ENCODE data around the gene TEKTIP1. TPM values are rescaled to one million over a fixed set of nuclear protein-coding genes. Genes with fewer than 3 reads are reported as not detected.
A peak's percentile ranks its signal among the peaks of the same experiment; 100 is the strongest.

TEKTIP1 gene
- total and polyA plus RNA-seq, 2 of the 4 experiments (the other 2 are of a cell fraction), result not detected

DNA sequence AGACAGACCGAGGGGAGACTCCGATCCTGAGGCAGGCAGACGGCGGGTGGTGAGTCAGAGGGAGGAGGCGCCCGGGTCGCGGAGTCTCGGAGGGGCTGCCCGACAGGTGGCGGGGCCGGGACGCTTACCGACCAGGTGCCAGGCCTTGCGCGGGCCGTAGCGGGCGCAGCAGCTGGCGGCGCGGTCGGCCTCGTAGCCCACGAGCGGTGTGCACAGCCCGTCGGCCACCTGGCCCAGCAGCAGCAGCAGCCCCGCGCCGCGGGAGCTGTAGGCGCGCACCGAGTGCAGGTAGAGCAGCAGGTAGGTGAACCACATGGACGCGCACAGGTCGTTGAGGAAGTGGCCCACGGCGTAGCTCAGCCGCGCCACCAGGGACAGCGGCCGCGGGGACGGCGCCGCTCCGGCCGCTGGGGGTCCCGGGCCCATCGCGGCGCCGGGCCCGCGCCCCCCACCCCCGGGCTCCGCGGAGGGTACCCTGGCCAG lies 18.0 kb downstream of the TEKTIP1 start:
- no TSS peak for BruUV-seq (replicated peaks)
- Histone ChIP-seq H3K4me3 (ENCODE audit: insufficient read depth, low read depth, low read length) (peak overlapping the region; percentile 95), H3K4me2 (ENCODE audit: low read depth, low read length) (peak overlapping the region; percentile 84), H4K91ac (ENCODE audit: insufficient read depth, low read depth, low read length) (no peak overlapping the region), H2BK5ac (ENCODE audit: low read depth, low read length, poor library complexity, severe bottlenecking) (peak overlapping the region; percentile 25), H3K79me1 (ENCODE audit: low read depth in 1 of 2, low read length in 2 of 2) (peaks cover 29 to 46% of the 10 kb centered on the region in 2 experiments), H2BK15ac (ENCODE audit: low read depth, low read length) (no peak overlapping the region), H3K9me1 (ENCODE audit: insufficient read depth, low read length) (0 out of 2 replicates have a peak, but pooled peaks cover 4% of the 10 kb centered on the region), H3K27ac (ENCODE audit: insufficient read depth, low read length) (peak overlapping the region; percentile 60; the same call in 1 of the 2 replicates), H3K27me3 (ENCODE audit: control insufficient read depth, insufficient read depth, low read length) (no peaks in the 10 kb centered on the region), H2AK5ac (ENCODE audit: low read depth, low read length) (peak overlapping the region; percentile 74), H3K4me1 (ENCODE audit: control insufficient read depth, insufficient read depth, low read length) (peaks cover 16% of the 10 kb centered on the region), H3K56ac (ENCODE audit: extremely low read depth, insufficient read depth, low read length) (no peak overlapping the region; the same call in 1 of the 2 replicates), H2AFZ (replicated peaks; ENCODE audit: low read length, poor library complexity) (peak overlapping the region; percentile 75), H3K23ac (ENCODE audit: low read depth, low read length) (peak overlapping the region; percentile 96), H4K20me1 (ENCODE audit: insufficient read depth, low read length) (peaks cover 24% of the 10 kb centered on the region), H4K5ac (ENCODE audit: low read depth, low read length) (no peak overlapping the region), H2AK9ac (replicated peaks; ENCODE audit: low read depth, low read length, poor library complexity) (peak overlapping the region; percentile 99), H2BK120ac (ENCODE audit: low read depth, low read length) (no peak overlapping the region), H3K14ac (replicated peaks; ENCODE audit: low read depth, low read length) (peak overlapping the region; percentile 89), H2BK20ac (ENCODE audit: low read depth, low read length) (no peak overlapping the region), H3K9ac (ENCODE audit: low read depth, low read length) (peak overlapping the region; percentile 84), H3K36me3 (ENCODE audit: control insufficient read depth, insufficient read depth, low read length) (no peaks in the 10 kb centered on the region), H3K4ac (ENCODE audit: low read depth, low read length) (peak overlapping the region; percentile 83), H3K18ac (ENCODE audit: low read depth, low read length) (no peak overlapping the region), H4K8ac (ENCODE audit: low read depth in 2 of 2, low read length in 2 of 2) (peak overlapping the region in 1 of 2 experiments; percentile 62; a peak in 1 of 4 replicates), H3K9me3 (ENCODE audit: control insufficient read depth, insufficient read depth, low read length) (no peaks in the 10 kb centered on the region)
- in situ Hi-C loops (cut with MboI; ENCODE audit: low sequenced_read_pairs) (no loop called here), intact Hi-C loops (cut with micrococcal nuclease) (no loop called here), dilution Hi-C loops (cut with HindIII; ENCODE audit: low sequenced_read_pairs, unreplicated experiment) (no loop called here)
- POLR2A ChIA-PET (ENCODE audit: unreplicated experiment), result no interaction called here
- CTCF ChIA-PET, result no interaction called here
- DNase-seq, result peak; percentile 35
- peak; percentile 21 for ATAC-seq (ENCODE audit: low read depth)
- no peak for TF ChIP-seq POLR2A (IDR thresholded peaks at IDR 0.05; ENCODE audit: low read depth, low read length)
- TF ChIP-seq, protein P1, sequence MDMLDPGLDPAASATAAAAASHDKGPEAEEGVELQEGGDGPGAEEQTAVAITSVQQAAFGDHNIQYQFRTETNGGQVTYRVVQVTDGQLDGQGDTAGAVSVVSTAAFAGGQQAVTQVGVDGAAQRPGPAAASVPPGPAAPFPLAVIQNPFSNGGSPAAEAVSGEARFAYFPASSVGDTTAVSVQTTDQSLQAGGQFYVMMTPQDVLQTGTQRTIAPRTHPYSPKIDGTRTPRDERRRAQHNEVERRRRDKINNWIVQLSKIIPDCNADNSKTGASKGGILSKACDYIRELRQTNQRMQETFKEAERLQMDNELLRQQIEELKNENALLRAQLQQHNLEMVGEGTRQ (IDR thresholded peaks at IDR 0.05; ENCODE audit: low read depth, low read length), result no peak
- TF ChIP-seq FOS (IDR thresholded peaks at IDR 0.05; ENCODE audit: low read depth, low read length), result 0 out of 2 replicates have a peak, but pooled peaks have one; percentile 36
- no peak for TF ChIP-seq RCOR1 (IDR thresholded peaks at IDR 0.05; ENCODE audit: insufficient replicate concordance, low read length)
- TF ChIP-seq CHD1 (IDR thresholded peaks at IDR 0.05; ENCODE audit: low read depth, low read length), result no peak
- TF ChIP-seq SMC3 (IDR thresholded peaks at IDR 0.05; ENCODE audit: low read depth, low read length), result no peak
- TF ChIP-seq, protein P2, sequence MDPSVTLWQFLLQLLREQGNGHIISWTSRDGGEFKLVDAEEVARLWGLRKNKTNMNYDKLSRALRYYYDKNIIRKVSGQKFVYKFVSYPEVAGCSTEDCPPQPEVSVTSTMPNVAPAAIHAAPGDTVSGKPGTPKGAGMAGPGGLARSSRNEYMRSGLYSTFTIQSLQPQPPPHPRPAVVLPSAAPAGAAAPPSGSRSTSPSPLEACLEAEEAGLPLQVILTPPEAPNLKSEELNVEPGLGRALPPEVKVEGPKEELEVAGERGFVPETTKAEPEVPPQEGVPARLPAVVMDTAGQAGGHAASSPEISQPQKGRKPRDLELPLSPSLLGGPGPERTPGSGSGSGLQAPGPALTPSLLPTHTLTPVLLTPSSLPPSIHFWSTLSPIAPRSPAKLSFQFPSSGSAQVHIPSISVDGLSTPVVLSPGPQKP (IDR thresholded peaks at IDR 0.05; ENCODE audit: borderline replicate concordance, low read depth, low read length), result no peak
- 0% methylated on average over 23 of the region's 60 CpGs; no CpG with 5 or more reads in 1 of the 2 experiments for WGBS, 2 experiments (ENCODE audit: extremely low coverage in 2 of 2, insufficient read length in 1 of 2)

Data from IMR-90 (cell line).